Gastroesophageal sphincter (tissue), 4 donors: Measurements from ENCODE around the gene RAB38. TPM values are rescaled to one million over a fixed set of nuclear protein-coding genes. Genes with fewer than 3 reads are reported as not detected.

Source experiments
- ATAC-seq: fragments of 150-250 bp; one replicate; pipeline ENCODE4 v1.9.1; 2016; ENCODE audit warnings: mild to moderate bottlenecking, moderate library complexity
- H3K27ac ChIP-seq, 4 donors: fragments of 200-600 bp; sonication (generic) in 3 of 4; 1 replicate in 3 of 4; 2 replicates in 1 of 4; pipeline ENCODE4 v1.5.1; 2016 to 2019
- H3K27me3 ChIP-seq: fragments of 200-600 bp; sonication (generic); one replicate; pipeline ENCODE4 v1.5.1; 2019
- H3K36me3 ChIP-seq, 2 donors: fragments of 200-600 bp; sonication (generic); one replicate each; pipeline ENCODE4 v1.5.1; 2019; ENCODE audit warnings: control low read depth in 1 of 2
- H3K4me1 ChIP-seq, 3 donors: fragments of 200-600 bp; sonication (generic); 1 replicate in 2 of 3; 2 replicates in 1 of 3; pipeline ENCODE4 v1.5.1; 2016 to 2019; ENCODE audit warnings: control low read depth in 2 of 3
- H3K4me3 ChIP-seq, 2 donors: fragments of 200-600 bp; sonication (generic); one replicate each; pipeline ENCODE4 v1.5.1; 2019; ENCODE audit warnings: mild to moderate bottlenecking in 1 of 2, moderate library complexity in 1 of 2
- H3K9me3 ChIP-seq, 3 donors: fragments of 200-600 bp; sonication (generic); one replicate each; pipeline ENCODE4 v1.5.1; 2017 to 2019; ENCODE audit warnings: control low read depth in 2 of 3
- EP300 ChIP-seq: sonication (generic); formaldehyde crosslinking; IDR thresholded peaks from one replicate; pipeline ENCODE4 v1.6.1; 2017; ENCODE audit warnings: antibody characterized with exemption, mild to moderate bottlenecking
- POLR2A ChIP-seq, 2 donors: fragments of 450-650 bp; IDR thresholded peaks; one replicate each; pipeline ENCODE4 v1.6.1; 2017; ENCODE audit warnings: antibody characterized with exemption in 2 of 2, mild to moderate bottlenecking in 2 of 2, moderate library complexity in 1 of 2
- POLR2AphosphoS5 ChIP-seq: sonication (generic); formaldehyde crosslinking; IDR thresholded peaks from one replicate; pipeline ENCODE4 v1.6.1; 2017; ENCODE audit warnings: antibody characterized with exemption
- WGBS, 2 donors: methylation state at CpG; one replicate each; pipeline ENCODE4 v1.1.5; 2018; ENCODE audit warnings: low coverage in 1 of 2; 5-methylcytosine and 5-hydroxymethylcytosine counted together
- total RNA-seq, 4 donors: library from RNA; depleted of rRNA; stranded (reverse); fragments of >200 nt; gene quantifications; one replicate each; pipeline ENCODE4 v1.1.0, GENCODE V29; 2016
- TF ChIP-seq, protein P1 (sequence below), 4 experiments: fragments of 200-600 bp in 2 of 4; fragments of 450-650 bp in 2 of 4; sonication (generic) in 1 of 4; IDR thresholded peaks; one replicate each; pipeline ENCODE4 v1.5.1; 2017 to 2019; ENCODE audit warnings: antibody characterized with exemption in 4 of 4, mild to moderate bottlenecking in 2 of 4, moderate library complexity in 2 of 4

Gene RAB38
- total RNA-seq, 4 donors from 2014 or later, result 1.2 to 4.6 (median 1.6) TPM; not detected in 1

DNA sequence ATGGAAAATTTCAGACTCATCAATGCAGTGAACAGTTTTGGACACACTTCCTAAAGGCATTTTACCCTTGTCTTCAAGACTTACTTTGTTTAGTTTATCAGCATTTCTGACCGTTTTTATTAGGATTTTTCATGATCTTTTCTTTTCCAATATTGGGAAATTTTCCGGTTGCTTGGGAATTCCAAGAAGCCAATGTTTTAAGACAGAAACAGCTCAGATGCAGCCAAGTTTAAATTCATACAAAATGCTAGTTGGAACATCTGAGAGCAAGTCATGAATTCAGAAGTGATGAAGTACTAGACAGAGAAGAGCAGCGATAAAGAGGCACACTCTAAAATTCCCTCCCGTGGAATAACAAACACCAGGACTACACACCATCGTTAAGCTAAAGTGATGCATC lies 68.6 kb downstream of the RAB38 start:
- no peaks in the 10 kb centered on the region for H3K9me3 ChIP-seq
- WGBS, 2 donors, result 60 to 69% methylated on average over 4 to 5 of the region's 5 CpGs
- TF ChIP-seq POLR2AphosphoS5, result no peak
- TF ChIP-seq EP300, result no peak
- TF ChIP-seq, protein P1, sequence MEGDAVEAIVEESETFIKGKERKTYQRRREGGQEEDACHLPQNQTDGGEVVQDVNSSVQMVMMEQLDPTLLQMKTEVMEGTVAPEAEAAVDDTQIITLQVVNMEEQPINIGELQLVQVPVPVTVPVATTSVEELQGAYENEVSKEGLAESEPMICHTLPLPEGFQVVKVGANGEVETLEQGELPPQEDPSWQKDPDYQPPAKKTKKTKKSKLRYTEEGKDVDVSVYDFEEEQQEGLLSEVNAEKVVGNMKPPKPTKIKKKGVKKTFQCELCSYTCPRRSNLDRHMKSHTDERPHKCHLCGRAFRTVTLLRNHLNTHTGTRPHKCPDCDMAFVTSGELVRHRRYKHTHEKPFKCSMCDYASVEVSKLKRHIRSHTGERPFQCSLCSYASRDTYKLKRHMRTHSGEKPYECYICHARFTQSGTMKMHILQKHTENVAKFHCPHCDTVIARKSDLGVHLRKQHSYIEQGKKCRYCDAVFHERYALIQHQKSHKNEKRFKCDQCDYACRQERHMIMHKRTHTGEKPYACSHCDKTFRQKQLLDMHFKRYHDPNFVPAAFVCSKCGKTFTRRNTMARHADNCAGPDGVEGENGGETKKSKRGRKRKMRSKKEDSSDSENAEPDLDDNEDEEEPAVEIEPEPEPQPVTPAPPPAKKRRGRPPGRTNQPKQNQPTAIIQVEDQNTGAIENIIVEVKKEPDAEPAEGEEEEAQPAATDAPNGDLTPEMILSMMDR (IDR thresholded peaks at IDR 0.05), result no peak
- no peak for TF ChIP-seq POLR2A (IDR thresholded peaks at IDR 0.05)
- H3K27ac ChIP-seq, result no peak overlapping the region
- ATAC-seq, result no peak
- H3K4me3 ChIP-seq, result no peak overlapping the region
- H3K4me1 ChIP-seq, result no peaks in the 10 kb centered on the region
- no peaks in the 10 kb centered on the region for H3K27me3 ChIP-seq
- no peaks in the 10 kb centered on the region for H3K36me3 ChIP-seq

DNA sequence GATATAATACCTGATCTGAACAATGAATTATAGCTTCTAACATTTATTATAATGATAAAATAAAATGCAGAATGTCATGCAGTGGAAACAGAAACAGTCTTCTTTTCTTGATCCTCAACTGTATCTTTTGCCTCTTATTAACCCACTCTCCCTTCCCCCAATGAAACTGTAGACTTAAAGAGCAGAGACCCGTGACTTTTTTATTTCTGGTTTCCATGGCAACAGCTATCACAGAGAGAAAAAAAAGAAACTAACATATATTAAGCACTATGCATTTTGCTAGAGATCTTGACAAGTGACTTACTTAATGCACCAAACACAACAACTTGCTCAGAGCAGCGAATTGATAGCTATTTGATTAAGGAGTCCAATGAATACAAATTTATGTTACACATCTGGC lies 69.3 kb downstream of the RAB38 start:
- H3K27ac ChIP-seq, result no peak overlapping the region
- no peak for TF ChIP-seq POLR2AphosphoS5
- TF ChIP-seq POLR2A (IDR thresholded peaks at IDR 0.05), result no peak
- TF ChIP-seq, protein P1 (IDR thresholded peaks at IDR 0.05), result no peak
- TF ChIP-seq EP300, result no peak
- H3K36me3 ChIP-seq, result no peaks in the 10 kb centered on the region
- H3K27me3 ChIP-seq, result no peaks in the 10 kb centered on the region
- H3K4me1 ChIP-seq, result no peaks in the 10 kb centered on the region
- ATAC-seq, result no peak
- 23 to 58% methylated on average over 2 of the region's 2 CpGs for WGBS, 2 donors
- H3K4me3 ChIP-seq, result no peak overlapping the region
- H3K9me3 ChIP-seq, result no peaks in the 10 kb centered on the region

DNA sequence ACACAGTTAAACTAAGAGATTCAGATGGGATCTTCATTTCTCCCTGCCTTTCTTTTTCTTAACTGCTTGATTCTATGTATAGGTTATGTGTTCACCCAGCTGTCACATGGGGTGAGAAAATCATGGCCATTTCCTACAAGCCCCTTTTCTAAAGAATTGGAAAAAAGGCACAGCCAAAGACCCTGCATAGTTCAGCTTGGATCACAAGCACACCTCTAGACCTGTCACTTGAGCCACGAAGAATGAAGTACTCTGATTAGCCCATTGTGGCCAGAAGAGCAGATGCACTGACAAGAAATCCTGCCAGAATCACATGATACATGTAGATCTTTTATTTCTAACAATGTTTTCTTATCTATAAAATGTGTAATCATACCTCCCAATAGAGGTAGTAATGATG lies 69.7 kb downstream of the RAB38 start:
- no peak overlapping the region for H3K27ac ChIP-seq
- no peak for ATAC-seq
- 18 to 63% methylated on average over 1 of the region's 1 CpG for WGBS, 2 donors

DNA sequence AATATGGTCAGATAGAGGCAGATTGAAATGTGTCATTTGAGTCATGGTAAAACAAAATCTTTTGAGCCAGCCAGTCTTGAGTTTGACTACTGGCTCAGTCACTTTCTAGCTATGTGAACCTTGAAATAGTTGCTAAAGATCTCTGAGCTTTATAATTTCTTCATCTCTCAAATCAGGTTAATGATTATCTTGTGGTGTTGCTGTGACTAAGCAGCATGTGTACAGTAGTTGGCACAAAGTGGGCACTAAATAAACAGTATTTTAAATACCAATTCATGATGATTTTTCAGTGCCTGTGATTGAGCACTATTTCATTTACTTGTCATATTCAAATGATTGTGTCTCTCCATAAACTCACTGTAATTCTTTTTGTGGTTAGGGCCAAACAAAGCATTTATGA lies 70.8 kb downstream of the RAB38 start:
- TF ChIP-seq POLR2A (IDR thresholded peaks at IDR 0.05) (no peak), EP300 (no peak), POLR2AphosphoS5 (no peak)
- TF ChIP-seq, protein P1 (IDR thresholded peaks at IDR 0.05), result no peak
- Histone ChIP-seq H3K36me3 (no peaks in the 10 kb centered on the region), H3K4me3 (no peak overlapping the region), H3K27ac (no peak overlapping the region), H3K4me1 (no peaks in the 10 kb centered on the region), H3K27me3 (no peaks in the 10 kb centered on the region), H3K9me3 (no peaks in the 10 kb centered on the region)
- ATAC-seq, result no peak

More for the DNA sequence above, 69.7 kb downstream of the RAB38 start:
- Histone ChIP-seq H3K4me3 (no peak overlapping the region), H3K36me3 (no peaks in the 10 kb centered on the region), H3K27me3 (no peaks in the 10 kb centered on the region), H3K9me3 (no peaks in the 10 kb centered on the region), H3K4me1 (no peaks in the 10 kb centered on the region)
- no peak for TF ChIP-seq POLR2A (IDR thresholded peaks at IDR 0.05)
- no peak for TF ChIP-seq POLR2AphosphoS5
- TF ChIP-seq, protein P1 (IDR thresholded peaks at IDR 0.05), result no peak
- no peak for TF ChIP-seq EP300

DNA sequence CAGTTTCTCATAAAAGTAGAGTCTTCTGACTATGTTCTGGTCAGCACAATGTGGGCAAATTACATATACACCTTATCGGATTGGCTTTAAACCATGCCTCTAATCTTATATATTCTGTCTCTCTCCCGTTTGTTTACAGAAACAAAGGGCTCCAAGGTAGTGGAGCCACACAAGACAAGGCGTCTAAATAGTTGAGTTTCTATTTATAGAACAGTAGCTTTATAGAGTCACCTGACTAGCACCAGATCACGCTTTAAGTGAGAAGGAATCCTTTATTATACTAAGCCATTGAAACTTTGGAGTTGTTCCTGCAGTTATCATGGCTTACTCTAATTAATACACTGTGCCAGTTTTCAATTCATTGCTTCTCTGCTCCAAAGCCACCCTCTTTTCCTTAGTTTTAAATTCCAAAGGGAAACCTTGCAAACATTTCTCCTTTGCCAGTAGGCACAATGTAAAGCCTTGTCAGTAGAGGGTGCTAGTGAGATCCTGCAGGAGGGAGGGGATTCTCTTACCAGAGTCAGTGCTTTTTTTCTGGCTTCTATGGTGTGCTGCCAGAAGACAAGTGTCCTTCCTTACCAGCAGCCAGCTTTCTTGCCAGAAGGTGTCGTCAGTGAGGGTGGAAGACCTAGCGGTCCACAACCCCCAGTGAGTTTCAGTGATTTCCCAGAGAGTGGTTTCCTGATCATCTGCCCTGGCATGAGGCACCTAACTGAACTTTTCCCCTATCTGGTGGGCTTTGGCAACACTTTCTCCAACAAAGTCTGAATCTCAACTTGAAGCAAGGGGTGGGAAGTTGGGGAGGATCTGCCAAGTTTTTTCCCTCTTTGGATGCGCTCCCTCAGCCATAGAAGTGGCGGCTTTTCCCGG lies 71.7 kb downstream of the RAB38 start:
- ATAC-seq, result no peak
- TF ChIP-seq, protein P1 (IDR thresholded peaks at IDR 0.05), result peak in 1 of 4 experiments; percentile 26
- TF ChIP-seq EP300, result no peak
- no peak for TF ChIP-seq POLR2A (IDR thresholded peaks at IDR 0.05)
- WGBS, 2 donors, result 74 to 76% methylated on average over 8 of the region's 9 CpGs
- H3K36me3 ChIP-seq, result no peaks in the 10 kb centered on the region
- H3K9me3 ChIP-seq, result no peaks in the 10 kb centered on the region
- no peaks in the 10 kb centered on the region for H3K4me1 ChIP-seq
- H3K4me3 ChIP-seq, result no peak overlapping the region
- no peak overlapping the region for H3K27ac ChIP-seq
- no peaks in the 10 kb centered on the region for H3K27me3 ChIP-seq
